Kidney epithelial cell (primary cell): ENCODE data around the gene KLB. TPM values are rescaled to one million over a fixed set of nuclear protein-coding genes. Genes with fewer than 3 reads are reported as not detected.
"Not testable (repeated sequence)": the region's sequence is repeated elsewhere in the genome, so short reads cannot be mapped to it uniquely, and the experiment has no call there.

ENCODE experiments used
- DNase-seq: peaks from one replicate; pipeline ENCODE4 v3.0.0-alpha.2; 2010; ENCODE audit warnings: low read depth
- H3K27me3 ChIP-seq: 2 replicates; pipeline ENCODE4 v1.6.0; 2011; ENCODE audit warnings: low read length; ENCODE audit not compliant: control insufficient read depth, insufficient read depth
- H3K36me3 ChIP-seq: 2 replicates; pipeline ENCODE4 v1.5.1; 2011; ENCODE audit warnings: low read length; ENCODE audit not compliant: control insufficient read depth, insufficient read depth
- H3K4me3 ChIP-seq: 2 replicates; pipeline ENCODE4 v1.5.1; 2011; ENCODE audit warnings: low read depth, mild to moderate bottlenecking, control low read depth, low read length
- CTCF ChIP-seq: IDR thresholded peaks from 2 replicates; pipeline ENCODE4 v1.5.1; 2011; ENCODE audit warnings: mild to moderate bottlenecking, moderate library complexity, low read length, control low read depth, inconsistent platforms; ENCODE audit not compliant: insufficient read depth, poor library complexity, severe bottlenecking
- total RNA-seq: library from RNA; depleted of rRNA; stranded (reverse); fragments of >200 nt; gene quantifications from 2 replicates; pipeline ENCODE4 v1.2.3, GENCODE V29; 2015

Gene KLB
- total RNA-seq, 1 donor from 2014 or later, result 0.21 TPM

GRCh38 chr4:39365830-39366771, 40.6 kb upstream of the KLB start, which contains the start of gene RFC1:
RFC1 (minus strand) TSS chr4:39366362; CDS start chr4:39366241, 121 bp downstream.
- peak; percentile 60 for DNase-seq
- H3K4me3 ChIP-seq, result peak within 1 kb of the TSS; percentile 91
- TF ChIP-seq CTCF, result no peak
- no peaks in the 10 kb centered on the region for H3K27me3 ChIP-seq
- no peaks in the 10 kb centered on the region for H3K36me3 ChIP-seq

GRCh38 chr4:39367166-39367565, 39.6 kb upstream of the KLB start:
- H3K36me3 ChIP-seq, result no peaks in the 10 kb centered on the region
- H3K27me3 ChIP-seq, result no peaks in the 10 kb centered on the region
- TF ChIP-seq CTCF, result no peak
- no peak for DNase-seq
- no peak overlapping the region for H3K4me3 ChIP-seq

- no peak for TF ChIP-seq CTCF
- Histone ChIP-seq H3K4me3 (no peak overlapping the region), H3K27me3 (no peaks in the 10 kb centered on the region)
These were observed 37.4 kb upstream of the KLB start for GRCh38 chr4:39369301-39369700.

GRCh38 chr4:39371209-39371608, 35.5 kb upstream of the KLB start:
- H3K36me3 ChIP-seq, DNase-seq, H3K27me3 ChIP-seq, H3K4me3 ChIP-seq: not testable (repeated sequence)

More at GRCh38 chr4:39369301-39369700, 37.4 kb upstream of the KLB start:
- DNase-seq, result no peak
- no peaks in the 10 kb centered on the region for H3K36me3 ChIP-seq

GRCh38 chr4:39375478-39375877, 31.3 kb upstream of the KLB start:
- TF ChIP-seq CTCF, result no peak
- no peak overlapping the region for H3K4me3 ChIP-seq
- no peak for DNase-seq
- no peaks in the 10 kb centered on the region for H3K27me3 ChIP-seq
- no peaks in the 10 kb centered on the region for H3K36me3 ChIP-seq

- no peak for DNase-seq
- Histone ChIP-seq H3K4me3 (no peak overlapping the region), H3K36me3 (no peaks in the 10 kb centered on the region), H3K27me3 (no peaks in the 10 kb centered on the region)
- no peak for TF ChIP-seq CTCF
These were observed 23.0 kb upstream of the KLB start for GRCh38 chr4:39383690-39384089.
